ENCODE results near the gene HIPK2. TPM values are rescaled to one million over a fixed set of nuclear protein-coding genes. Genes with fewer than 3 reads are reported as not detected.

HIPK2 gene
- total RNA-seq, 1 experiment from 2014 or later: 8.6 TPM

- Histone ChIP-seq H3K27me3 (ENCODE audit: control insufficient read depth, insufficient read depth, low read length) (no peaks in the 10 kb centered on the region), H3K4me3 (ENCODE audit: insufficient read depth, low read depth, low read length) (no peak overlapping the region), H3K36me3 (replicated peaks; ENCODE audit: control insufficient read depth, insufficient read depth, low read length) (no peaks in the 10 kb centered on the region)
- DNase-seq: no peak
These were observed 203.0 kb downstream of the HIPK2 start for GRCh38 chr7:139574618-139575337.

- no peak for DNase-seq
- Histone ChIP-seq H3K27me3 (ENCODE audit: control insufficient read depth, insufficient read depth, low read length) (no peaks in the 10 kb centered on the region), H3K36me3 (replicated peaks; ENCODE audit: control insufficient read depth, insufficient read depth, low read length) (no peaks in the 10 kb centered on the region), H3K4me3 (ENCODE audit: insufficient read depth, low read depth, low read length) (no peak overlapping the region)
These were observed 203.9 kb downstream of the HIPK2 start for GRCh38 chr7:139573871-139574270.

- no peaks in the 10 kb centered on the region for H3K27me3 ChIP-seq (ENCODE audit: control insufficient read depth, insufficient read depth, low read length)
- H3K36me3 ChIP-seq (replicated peaks; ENCODE audit: control insufficient read depth, insufficient read depth, low read length): no peaks in the 10 kb centered on the region
- DNase-seq: peak; percentile 72
- no peak overlapping the region for H3K4me3 ChIP-seq (ENCODE audit: insufficient read depth, low read depth, low read length)
These were observed 205.0 kb downstream of the HIPK2 start for GRCh38 chr7:139572704-139573385.

GRCh38 chr7:139572071-139572470, 205.7 kb downstream of the HIPK2 start:
- Histone ChIP-seq H3K27me3 (ENCODE audit: control insufficient read depth, insufficient read depth, low read length) (no peaks in the 10 kb centered on the region), H3K36me3 (replicated peaks; ENCODE audit: control insufficient read depth, insufficient read depth, low read length) (no peaks in the 10 kb centered on the region)
- DNase-seq: peak; percentile 55

GRCh38 chr7:139571651-139572050, 206.1 kb downstream of the HIPK2 start:
- Histone ChIP-seq H3K36me3 (replicated peaks; ENCODE audit: control insufficient read depth, insufficient read depth, low read length) (no peaks in the 10 kb centered on the region), H3K4me3 (ENCODE audit: insufficient read depth, low read depth, low read length) (no peak overlapping the region), H3K27me3 (ENCODE audit: control insufficient read depth, insufficient read depth, low read length) (no peaks in the 10 kb centered on the region)
- no peak for DNase-seq

More at GRCh38 chr7:139572071-139572470, 205.7 kb downstream of the HIPK2 start:
- no peak overlapping the region for H3K4me3 ChIP-seq (ENCODE audit: insufficient read depth, low read depth, low read length)

- DNase-seq: peak; percentile 56
- H3K36me3 ChIP-seq (replicated peaks; ENCODE audit: control insufficient read depth, insufficient read depth, low read length): no peaks in the 10 kb centered on the region
These were observed 206.6 kb downstream of the HIPK2 start for GRCh38 chr7:139571190-139571589.

GRCh38 chr7:139570626-139571025, 207.2 kb downstream of the HIPK2 start:
- DNase-seq: no peak
- Histone ChIP-seq H3K4me3 (ENCODE audit: insufficient read depth, low read depth, low read length) (no peak overlapping the region), H3K36me3 (replicated peaks; ENCODE audit: control insufficient read depth, insufficient read depth, low read length) (no peaks in the 10 kb centered on the region)

More at GRCh38 chr7:139571190-139571589, 206.6 kb downstream of the HIPK2 start:
- H3K27me3 ChIP-seq (ENCODE audit: control insufficient read depth, insufficient read depth, low read length): no peaks in the 10 kb centered on the region
- H3K4me3 ChIP-seq (ENCODE audit: insufficient read depth, low read depth, low read length): no peak overlapping the region

GRCh38 chr7:139570119-139570518, 207.7 kb downstream of the HIPK2 start:
- Histone ChIP-seq H3K27me3 (ENCODE audit: control insufficient read depth, insufficient read depth, low read length) (no peaks in the 10 kb centered on the region), H3K4me3 (ENCODE audit: insufficient read depth, low read depth, low read length) (no peak overlapping the region), H3K36me3 (replicated peaks; ENCODE audit: control insufficient read depth, insufficient read depth, low read length) (no peaks in the 10 kb centered on the region)
- peak; percentile 83 for DNase-seq

More at GRCh38 chr7:139570626-139571025, 207.2 kb downstream of the HIPK2 start:
- no peaks in the 10 kb centered on the region for H3K27me3 ChIP-seq (ENCODE audit: control insufficient read depth, insufficient read depth, low read length)

- no peak for DNase-seq
- no peaks in the 10 kb centered on the region for H3K36me3 ChIP-seq (replicated peaks; ENCODE audit: control insufficient read depth, insufficient read depth, low read length)
- H3K27me3 ChIP-seq (ENCODE audit: control insufficient read depth, insufficient read depth, low read length): no peaks in the 10 kb centered on the region
- H3K4me3 ChIP-seq (ENCODE audit: insufficient read depth, low read depth, low read length): no peak overlapping the region
These were observed 208.8 kb downstream of the HIPK2 start for GRCh38 chr7:139568813-139569490.

GRCh38 chr7:139568346-139568675, 209.5 kb downstream of the HIPK2 start:
- no peak for DNase-seq
- no peak overlapping the region for H3K4me3 ChIP-seq (ENCODE audit: insufficient read depth, low read depth, low read length)
- no peaks in the 10 kb centered on the region for H3K36me3 ChIP-seq (replicated peaks; ENCODE audit: control insufficient read depth, insufficient read depth, low read length)
- H3K27me3 ChIP-seq (ENCODE audit: control insufficient read depth, insufficient read depth, low read length): no peaks in the 10 kb centered on the region

- Histone ChIP-seq H3K36me3 (replicated peaks; ENCODE audit: control insufficient read depth, insufficient read depth, low read length) (no peaks in the 10 kb centered on the region), H3K27me3 (ENCODE audit: control insufficient read depth, insufficient read depth, low read length) (no peaks in the 10 kb centered on the region), H3K4me3 (ENCODE audit: insufficient read depth, low read depth, low read length) (no peak overlapping the region)
- peak; percentile 25 for DNase-seq
These were observed 210.0 kb downstream of the HIPK2 start for GRCh38 chr7:139567647-139568345.

GRCh38 chr7:139566736-139567646, 210.8 kb downstream of the HIPK2 start:
- no peak overlapping the region for H3K4me3 ChIP-seq (ENCODE audit: insufficient read depth, low read depth, low read length)
- H3K27me3 ChIP-seq (ENCODE audit: control insufficient read depth, insufficient read depth, low read length): no peaks in the 10 kb centered on the region
- peak; percentile 66 for DNase-seq
- no peaks in the 10 kb centered on the region for H3K36me3 ChIP-seq (replicated peaks; ENCODE audit: control insufficient read depth, insufficient read depth, low read length)

- no peaks in the 10 kb centered on the region for H3K36me3 ChIP-seq (replicated peaks; ENCODE audit: control insufficient read depth, insufficient read depth, low read length)
- H3K4me3 ChIP-seq (ENCODE audit: insufficient read depth, low read depth, low read length): no peak overlapping the region
- peak; percentile 29 for DNase-seq
- H3K27me3 ChIP-seq (ENCODE audit: control insufficient read depth, insufficient read depth, low read length): no peaks in the 10 kb centered on the region
These were observed 211.7 kb downstream of the HIPK2 start for GRCh38 chr7:139566075-139566474.

- Histone ChIP-seq H3K27me3 (ENCODE audit: control insufficient read depth, insufficient read depth, low read length) (no peaks in the 10 kb centered on the region; the same call in 1 of the 2 replicates), H3K36me3 (replicated peaks; ENCODE audit: control insufficient read depth, insufficient read depth, low read length) (no peaks in the 10 kb centered on the region), H3K4me3 (ENCODE audit: insufficient read depth, low read depth, low read length) (no peak overlapping the region)
- peak; percentile 24 for DNase-seq
These were observed 213.9 kb downstream of the HIPK2 start for GRCh38 chr7:139563856-139564255.
